HG03432 (cell line): Measurements from ENCODE around the gene DGKQ.
"Not testable (repeated sequence)": the region's sequence is repeated elsewhere in the genome, so short reads cannot be mapped to it uniquely, and the experiment has no call there.

Experiments used
- ATAC-seq: cut with Tn5 transposase; IDR thresholded peaks from one replicate; pipeline ENCODE4 v1.9.1; 2021; ENCODE audit warnings: mild to moderate bottlenecking, moderate library complexity; ENCODE audit not compliant: unreplicated experiment

Gene DGKQ

DNA sequence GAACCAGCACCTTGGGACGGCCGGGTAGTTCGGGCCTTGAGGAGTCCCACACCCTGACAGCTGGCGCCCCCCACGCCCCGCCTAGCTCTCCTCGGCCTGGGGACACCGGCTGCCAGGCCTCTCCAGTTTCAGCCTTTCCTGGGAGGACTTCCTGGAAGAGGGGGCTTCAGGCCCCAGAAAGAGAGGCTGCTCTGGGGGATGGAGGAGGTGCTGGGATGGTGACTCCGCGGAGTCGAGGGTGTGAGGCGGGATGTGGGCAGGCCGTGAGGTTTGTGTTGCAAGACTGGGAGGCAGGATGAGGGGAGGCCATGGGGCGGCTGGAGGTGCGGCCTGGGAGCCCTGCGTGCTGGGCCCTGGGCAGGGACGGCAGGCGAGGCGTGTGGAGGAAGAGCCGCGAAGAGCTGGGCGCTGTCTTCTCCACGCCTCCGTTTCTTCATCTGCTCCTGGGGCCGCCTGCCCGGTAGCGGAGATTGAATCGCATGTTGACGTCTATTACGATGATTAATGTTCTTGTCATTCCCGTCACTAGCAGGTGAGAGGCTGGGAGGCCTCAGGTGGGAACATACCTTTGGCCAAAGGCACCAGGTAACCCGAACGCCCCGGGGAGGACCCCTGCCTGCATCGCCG is 37.1 kb upstream of the DGKQ start:
- peak; percentile 9 for ATAC-seq

- ATAC-seq: peak; percentile 38
Observed at GRCh38 chr4:1009542-1010394, 36.4 kb upstream of the DGKQ start.

DNA sequence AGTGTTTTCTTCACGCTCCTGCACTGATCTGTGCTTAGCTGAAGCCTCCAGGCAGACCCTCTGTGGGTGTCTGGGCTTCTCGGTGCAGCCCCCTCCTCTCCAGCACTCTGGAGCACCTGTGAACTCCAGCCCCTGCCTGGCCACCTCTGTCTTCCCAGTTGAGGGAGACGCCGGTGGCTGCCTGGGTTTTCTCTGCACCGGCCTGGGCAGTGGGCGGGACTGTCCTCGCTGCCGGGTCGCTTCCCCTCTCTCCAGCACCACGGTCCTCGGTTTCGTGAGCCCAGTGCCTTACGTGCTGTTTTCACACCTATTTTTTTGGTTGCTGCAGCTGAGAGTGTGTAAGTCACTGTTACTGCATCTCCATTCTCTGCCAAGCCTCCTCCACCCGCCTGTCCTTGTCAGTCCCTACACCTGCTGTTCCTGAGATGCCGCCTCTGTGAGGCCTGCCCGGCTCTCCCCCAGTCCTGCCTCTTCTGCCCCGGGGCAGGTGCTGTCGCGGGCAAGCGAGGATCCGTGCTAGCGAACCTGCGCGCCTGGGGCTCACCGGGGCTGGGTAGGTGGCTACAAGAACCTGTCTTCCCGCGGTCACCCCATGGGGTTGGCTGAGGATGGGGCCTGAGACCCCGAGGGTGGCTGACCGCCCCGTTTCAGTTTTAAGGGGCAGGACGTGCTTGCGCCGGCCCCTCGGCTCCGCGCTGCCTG is 35.6 kb upstream of the DGKQ start:
- peak; percentile 6 for ATAC-seq

DNA sequence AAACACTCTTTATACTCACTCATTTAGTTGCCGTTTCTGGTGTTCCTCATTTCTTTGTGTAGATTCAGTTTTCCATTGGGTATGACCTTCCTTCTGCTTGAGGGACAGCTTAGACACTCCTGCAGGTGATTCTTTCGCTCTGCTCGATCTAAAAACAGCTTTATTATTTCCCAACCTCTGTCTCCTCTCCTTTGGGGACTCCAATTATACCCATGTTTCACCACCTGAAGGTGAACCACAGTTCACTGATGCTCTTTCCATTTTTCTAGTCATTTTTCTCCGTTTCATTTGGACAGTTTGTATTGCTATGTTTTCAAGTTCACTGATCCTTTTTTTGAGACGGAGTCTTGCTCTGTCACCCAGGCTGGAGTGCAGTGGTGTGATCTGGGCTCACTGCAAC is 33.5 kb upstream of the DGKQ start:
- no peak for ATAC-seq

DNA sequence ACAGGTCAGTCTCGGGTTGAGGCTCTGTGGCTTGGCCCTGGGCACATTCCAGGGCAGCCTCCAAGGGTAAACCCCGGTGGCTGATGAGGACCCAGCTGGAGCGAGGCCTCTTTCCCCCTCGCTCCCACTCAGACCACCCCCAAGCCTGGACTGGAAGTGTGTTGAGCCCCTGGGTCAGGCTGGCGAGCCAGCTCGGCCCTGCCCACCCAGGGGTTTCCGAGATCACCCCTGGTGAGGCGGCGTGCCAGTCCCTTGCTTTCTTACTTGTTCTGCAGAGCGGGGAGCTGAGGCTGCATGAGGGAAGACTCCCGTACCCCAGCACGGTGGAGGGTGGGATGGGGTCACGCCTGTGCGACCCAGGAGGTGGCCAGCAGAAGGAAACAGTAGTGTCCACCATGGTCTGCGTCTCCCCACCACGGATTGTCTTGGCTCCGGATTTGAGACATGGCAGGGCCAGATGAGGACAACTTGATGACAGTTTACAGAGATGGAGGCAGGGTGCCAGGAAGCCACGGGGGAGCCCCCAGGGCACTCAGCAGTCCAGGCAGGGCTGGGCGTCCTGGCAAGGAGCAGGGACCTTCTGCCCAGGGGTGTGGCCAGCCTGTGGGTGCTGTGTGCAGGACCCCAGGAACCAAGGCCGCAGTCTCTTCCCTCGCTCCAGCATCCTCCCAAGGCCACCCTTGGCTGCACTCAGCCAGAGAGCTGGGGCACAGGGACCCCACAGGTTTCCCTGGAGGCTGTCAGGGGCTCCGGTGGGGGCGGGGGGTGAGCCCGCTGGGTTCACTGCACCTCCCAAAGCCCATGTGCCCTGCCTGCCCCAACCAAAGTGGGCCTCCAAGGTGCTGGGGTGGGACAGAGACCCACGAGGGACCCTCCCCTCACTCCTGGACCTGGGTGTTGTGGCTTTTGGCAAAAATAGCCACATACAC is 31.5 kb upstream of the DGKQ start:
- no peak for ATAC-seq

GRCh38 chr4:1004071-1004418 is 30.7 kb upstream of the DGKQ start:
- no peak for ATAC-seq

GRCh38 chr4:1003271-1004070 is 30.1 kb upstream of the DGKQ start:
- ATAC-seq: no peak

GRCh38 chr4:1002631-1003251 is 29.4 kb upstream of the DGKQ start:
- no peak for ATAC-seq

- no peak for ATAC-seq
Observed at GRCh38 chr4:1002131-1002630, 28.8 kb upstream of the DGKQ start.

DNA sequence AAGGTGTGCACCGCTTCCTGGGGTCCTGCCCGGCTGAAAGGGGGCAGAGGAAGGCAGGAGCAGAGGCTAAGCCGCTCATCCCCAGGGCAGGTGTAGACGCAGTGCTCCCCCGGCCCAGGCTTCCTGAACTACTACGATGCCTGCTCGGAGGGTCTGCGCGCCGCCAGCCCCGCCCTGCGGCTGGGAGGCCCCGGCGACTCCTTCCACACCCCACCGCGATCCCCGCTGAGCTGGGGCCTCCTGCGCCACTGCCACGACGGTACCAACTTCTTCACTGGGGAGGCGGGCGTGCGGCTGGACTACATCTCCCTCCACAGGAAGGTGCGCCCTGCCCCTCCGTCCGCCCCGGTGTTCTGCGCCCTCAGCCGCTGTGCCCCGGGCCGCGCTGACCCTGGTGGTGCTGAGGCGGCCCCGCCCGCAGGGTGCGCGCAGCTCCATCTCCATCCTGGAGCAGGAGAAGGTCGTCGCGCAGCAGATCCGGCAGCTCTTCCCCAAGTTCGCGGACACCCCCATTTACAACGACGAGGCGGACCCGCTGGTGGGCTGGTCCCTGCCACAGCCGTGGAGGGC is 28.3 kb upstream of the DGKQ start:
- no peak for ATAC-seq

GRCh38 chr4:1000686-1001260 is 27.4 kb upstream of the DGKQ start:
- no peak for ATAC-seq

GRCh38 chr4:999882-1000425 is 26.6 kb upstream of the DGKQ start:
- ATAC-seq: no peak

- not testable (repeated sequence) for ATAC-seq
Observed at GRCh38 chr4:999240-999863, 26.0 kb upstream of the DGKQ start.

GRCh38 chr4:998096-998691 is 24.8 kb upstream of the DGKQ start:
- ATAC-seq: no peak

DNA sequence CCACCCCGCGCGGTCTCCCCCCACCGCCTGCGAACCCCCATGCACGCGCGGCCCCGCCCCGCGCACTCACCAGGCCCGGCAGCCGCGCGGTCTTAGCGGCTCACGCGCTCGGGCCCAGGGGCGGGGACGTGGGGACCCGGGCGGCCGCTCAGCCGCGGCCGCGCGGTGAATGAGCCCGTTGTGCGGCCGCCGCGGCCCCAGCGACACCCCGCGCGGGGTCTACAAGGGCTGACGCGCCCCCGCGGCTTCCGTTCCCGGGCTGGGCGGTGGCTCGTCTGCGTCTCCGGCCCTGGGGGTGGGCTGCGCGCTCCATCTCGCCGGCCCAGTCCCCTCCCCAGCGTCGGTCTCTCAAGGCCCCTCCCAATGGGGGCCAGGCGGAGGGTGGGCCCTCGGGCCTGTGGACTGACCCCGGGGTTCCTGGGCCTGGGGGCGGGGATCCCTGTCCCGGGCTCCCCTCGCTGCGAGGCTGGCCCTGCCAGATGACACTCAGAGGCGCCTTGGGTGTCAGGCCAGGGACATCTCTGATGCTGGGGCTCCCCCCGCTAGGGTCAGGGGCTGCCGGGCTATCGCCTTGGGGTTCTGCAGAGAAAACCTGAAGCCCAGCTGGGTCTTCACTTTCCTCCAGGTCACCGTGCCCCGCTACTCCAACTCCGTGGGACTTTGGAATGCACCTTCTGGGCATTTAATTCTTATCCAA is 24.2 kb upstream of the DGKQ start:
- no peak for ATAC-seq

GRCh38 chr4:996997-997374 is 23.6 kb upstream of the DGKQ start:
- no peak for ATAC-seq
